HTR-8/SVneo (cell line): ENCODE results near the gene MFRP.
A peak's percentile ranks its signal among the peaks of the same experiment; 100 is the strongest.
"Not testable (repeated sequence)": the region's sequence is repeated elsewhere in the genome, so short reads cannot be mapped to it uniquely, and the experiment has no call there.

Experiments
- DNase-seq: peaks from one replicate; pipeline ENCODE4 v3.0.0; 2011; ENCODE audit warnings: low spot score, mixed read lengths; ENCODE audit not compliant: insufficient read length
- FAIRE-seq: peaks from 2 replicates; lab custom pipeline; 2011; peaks lifted over from hg19 to GRCh38; lab: Jason Lieb, UNC

MFRP gene

GRCh38 chr11:119346605-119347004, at the start of gene MFRP:
TSS of gene MFRP (minus strand) at chr11:119346705. CDS start at chr11:119346513, 192 bp downstream.
- FAIRE-seq (no peak), DNase-seq (no peak)

GRCh38 chr11:119391275-119391674, 44.8 kb upstream of the MFRP start:
- no peak for FAIRE-seq
- DNase-seq: no peak

DNA sequence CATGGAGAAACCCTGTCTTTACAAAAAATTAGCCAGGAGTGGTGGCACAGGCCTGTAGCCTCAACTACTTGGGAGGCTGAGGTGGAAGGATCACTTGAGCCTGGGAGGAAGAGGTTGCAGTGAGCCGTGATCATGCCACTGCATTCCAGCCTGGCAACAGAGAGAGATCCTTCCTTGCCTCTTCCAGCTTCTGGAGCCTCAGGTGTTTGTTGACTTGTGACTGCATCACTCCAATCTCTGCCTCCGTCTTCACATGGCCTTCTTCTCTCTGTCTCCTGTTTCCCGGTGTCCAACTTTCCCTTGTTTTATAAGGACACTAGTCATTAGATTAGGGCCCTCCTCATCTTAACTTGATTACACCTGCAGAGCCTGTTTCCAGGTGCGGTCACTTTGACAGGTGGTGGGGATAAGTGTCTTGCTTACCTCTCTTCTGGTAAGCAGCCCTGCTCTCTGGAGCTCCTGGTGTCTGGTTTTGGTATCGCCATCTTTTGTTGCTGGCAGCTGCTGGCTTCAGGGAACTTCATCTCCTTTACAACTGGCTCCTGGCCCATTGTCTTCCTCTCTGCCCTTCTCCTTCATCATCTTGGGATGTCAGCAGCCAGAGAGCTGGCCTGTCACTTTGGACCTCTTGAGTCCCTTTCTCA, 43.2 kb upstream of the MFRP start:
- FAIRE-seq (no peak), DNase-seq (no peak)

- FAIRE-seq (no peak), DNase-seq (no peak)
Observed at GRCh38 chr11:119388103-119388502, 41.6 kb upstream of the MFRP start.

DNA sequence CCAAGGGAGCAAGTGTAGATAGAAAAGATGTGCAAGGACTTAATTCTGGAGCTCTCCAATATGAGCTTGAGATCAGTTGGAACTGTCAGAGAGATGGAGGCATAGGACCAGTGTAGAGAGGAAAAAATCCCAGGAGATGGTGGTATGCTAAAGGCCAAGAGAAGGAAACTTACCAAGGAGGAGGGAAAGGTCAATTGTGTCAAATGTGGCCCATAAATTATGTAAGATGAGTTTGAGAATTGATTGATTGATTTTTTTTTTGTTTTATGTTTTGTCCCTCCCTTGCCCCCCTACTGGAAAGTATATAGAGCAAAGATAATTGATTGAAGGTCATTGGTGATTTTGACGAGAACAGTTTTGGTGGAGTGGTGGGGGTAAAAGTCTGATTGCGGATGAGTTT, 37.8 kb upstream of the MFRP start:
- DNase-seq (no peak), FAIRE-seq (no peak)

- not testable (repeated sequence) for FAIRE-seq
Observed at GRCh38 chr11:119382513-119382912, 36.0 kb upstream of the MFRP start.

GRCh38 chr11:119382101-119382500, 35.6 kb upstream of the MFRP start:
- no peak for FAIRE-seq
- DNase-seq: no peak

More at GRCh38 chr11:119382513-119382912, 36.0 kb upstream of the MFRP start:
- not testable (repeated sequence) for DNase-seq

- DNase-seq: peak; percentile 94
- FAIRE-seq: peak; percentile 96
Observed at GRCh38 chr11:119381181-119381988, 34.9 kb upstream of the MFRP start, which contains the start of gene USP2. TSS of gene USP2 (minus strand) at chr11:119381690. CDS start at chr11:119373480, 8,210 bp downstream.

DNA sequence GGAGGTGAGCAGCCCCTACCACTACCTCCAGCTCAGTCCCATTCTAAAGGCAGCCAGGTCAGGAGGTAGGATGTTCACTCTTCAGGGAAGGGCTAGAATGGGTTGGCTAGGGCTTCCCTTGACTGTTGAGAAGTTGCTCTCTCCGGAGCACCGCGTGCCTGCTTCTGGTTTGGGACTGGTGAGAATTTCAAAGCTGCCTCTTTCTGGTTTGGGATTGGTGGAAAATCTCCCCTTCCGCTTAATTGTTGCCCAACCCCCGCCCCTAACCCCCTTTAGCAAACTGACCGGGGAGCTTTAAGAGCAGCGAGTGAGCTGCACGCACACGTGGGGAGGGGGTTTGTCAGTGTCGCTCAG, 34.3 kb upstream of the MFRP start:
- DNase-seq (no peak), FAIRE-seq (no peak)

DNA sequence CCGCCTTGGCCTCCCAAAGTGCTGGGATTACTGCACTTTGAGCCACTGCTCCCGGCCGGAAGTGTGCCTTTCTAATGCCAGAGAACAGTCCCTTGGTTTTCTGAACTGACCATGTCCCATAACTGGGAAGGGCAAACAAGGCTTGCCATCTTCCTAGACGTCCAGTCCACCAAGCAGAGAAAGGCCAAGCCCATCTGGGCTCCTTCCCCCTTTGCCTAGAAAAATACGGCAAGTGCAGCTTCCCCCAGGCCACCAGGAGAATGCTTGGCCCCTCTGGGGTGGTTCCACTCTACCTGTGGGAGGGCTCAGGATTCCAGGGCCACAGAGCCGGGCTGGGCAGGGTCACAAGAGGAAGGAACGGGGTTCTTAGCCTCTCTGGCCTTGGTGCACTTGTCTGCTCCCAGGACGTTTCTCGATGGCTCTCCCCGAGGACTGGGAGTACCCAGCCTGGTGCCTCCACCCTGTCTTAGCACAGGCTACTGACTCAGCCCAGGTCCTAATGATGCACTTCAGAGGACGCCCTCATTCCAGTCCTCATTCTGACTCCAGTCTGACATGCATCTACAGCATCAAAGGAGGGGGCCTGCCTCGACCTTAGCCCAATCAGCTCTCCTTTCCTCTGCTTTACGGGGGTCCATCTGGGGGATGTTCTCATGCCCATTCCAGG, 33.8 kb upstream of the MFRP start:
- FAIRE-seq: no peak
- DNase-seq: no peak

GRCh38 chr11:119378851-119379465, 32.5 kb upstream of the MFRP start:
- no peak for FAIRE-seq
- DNase-seq: no peak

DNA sequence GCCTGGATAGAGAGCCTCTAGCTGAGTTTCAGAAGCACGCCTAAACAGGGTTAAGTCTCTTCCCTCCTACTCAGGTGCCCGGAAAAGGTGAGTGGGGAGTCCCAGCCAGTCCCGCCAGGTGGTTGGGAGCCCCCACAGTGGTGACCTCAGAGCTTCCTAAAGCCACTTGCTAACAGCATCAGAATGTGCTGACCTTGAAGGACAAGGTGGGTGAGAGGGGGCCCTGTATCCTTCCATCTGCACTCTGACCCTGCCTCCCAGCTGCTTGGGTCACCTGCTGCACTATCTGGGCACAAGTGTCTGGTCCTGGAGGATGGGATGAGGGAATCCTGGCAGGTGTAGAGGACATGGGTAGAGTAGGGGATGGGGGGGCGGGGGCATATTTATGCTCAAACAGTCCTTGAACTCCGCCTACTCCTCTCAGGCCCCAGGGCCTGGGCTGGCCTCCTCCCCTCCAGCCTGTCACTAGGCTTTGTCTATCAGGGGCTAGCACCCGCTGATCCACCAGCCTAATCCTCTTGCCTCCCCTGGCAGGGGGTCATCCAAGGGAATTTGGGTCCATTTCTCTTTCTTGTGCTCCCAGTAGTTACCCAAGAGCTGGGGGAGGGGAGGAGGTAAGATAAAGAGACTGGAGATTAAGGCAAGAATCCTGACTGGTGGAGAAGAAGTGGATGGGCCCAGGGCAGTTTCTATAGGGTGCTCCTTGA, 31.6 kb upstream of the MFRP start:
- DNase-seq (no peak), FAIRE-seq (no peak)

- no peak for FAIRE-seq
- no peak for DNase-seq
Observed at GRCh38 chr11:119377112-119377901, 30.8 kb upstream of the MFRP start.

DNA sequence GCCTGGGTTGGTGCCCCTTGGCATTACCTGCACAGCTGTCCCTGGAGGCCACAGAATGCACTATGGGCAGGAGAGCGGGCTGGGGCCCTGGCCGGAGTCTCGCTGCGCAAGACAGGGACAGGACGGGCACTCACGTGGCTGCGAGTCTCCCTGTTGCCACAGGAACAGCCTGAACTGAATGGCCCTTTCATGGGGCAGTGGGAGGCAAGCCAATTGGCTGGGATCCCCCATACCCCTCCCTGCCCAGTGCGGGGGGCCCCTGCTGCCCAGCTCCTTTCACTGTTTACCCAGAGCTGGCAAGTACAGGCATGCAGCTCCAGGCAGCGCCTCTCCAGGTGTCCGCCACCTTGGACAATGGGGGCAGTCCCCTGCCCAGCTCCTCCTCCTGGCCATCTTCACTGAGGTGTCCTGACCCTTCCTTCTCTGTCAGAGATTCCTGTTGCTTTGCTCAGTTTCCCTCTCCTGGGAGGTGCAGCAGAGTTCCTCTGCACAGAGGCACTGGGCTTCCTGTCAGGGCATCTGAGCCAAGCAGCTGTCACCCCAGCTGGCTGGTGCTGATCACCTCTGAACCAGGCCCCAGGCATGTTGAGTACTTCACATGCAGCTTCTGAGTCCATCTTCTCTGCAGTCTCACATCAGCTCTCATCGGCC, 29.8 kb upstream of the MFRP start:
- FAIRE-seq (no peak), DNase-seq (no peak)

GRCh38 chr11:119375337-119376196, 29.1 kb upstream of the MFRP start:
- DNase-seq (no peak), FAIRE-seq (no peak)

GRCh38 chr11:119374632-119375336, 28.3 kb upstream of the MFRP start:
- FAIRE-seq (no peak), DNase-seq (no peak)

DNA sequence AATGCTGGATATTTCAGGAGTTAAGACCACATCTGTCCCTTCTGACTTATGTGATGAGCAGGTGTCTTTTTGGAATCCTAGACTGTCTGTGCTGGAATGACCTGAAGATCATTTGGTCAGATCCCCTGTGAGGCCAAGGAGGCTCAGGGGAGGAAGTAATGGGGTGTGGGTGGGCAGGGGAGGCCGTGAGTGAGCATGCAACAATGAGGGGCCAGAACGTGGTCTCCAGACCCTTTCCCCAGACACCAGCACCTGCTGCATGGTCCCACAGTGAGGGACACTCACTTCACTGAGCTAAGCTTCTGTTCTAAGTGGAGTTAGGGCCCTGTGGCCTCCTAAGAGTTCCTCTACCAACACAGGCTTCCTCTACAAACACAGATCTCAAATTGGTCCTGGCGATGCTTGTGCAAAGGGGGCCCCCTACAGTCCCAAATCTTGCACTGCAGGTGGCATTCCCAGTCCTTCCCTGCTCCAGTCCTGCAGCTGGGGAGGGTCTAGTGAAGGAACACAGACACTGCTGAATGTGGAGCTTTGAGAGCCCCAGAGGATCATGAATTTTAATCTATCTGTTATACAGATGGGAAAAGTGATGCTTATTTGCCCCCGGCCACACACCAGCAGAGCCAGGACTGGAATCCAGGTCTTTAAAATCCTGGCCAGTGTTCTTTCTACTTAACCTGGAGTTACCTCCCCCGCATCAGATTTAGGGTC, 27.6 kb upstream of the MFRP start:
- FAIRE-seq (peak; percentile 80), DNase-seq (peak; percentile 80)
